Ishikawa (cell line): ENCODE results near the gene POP4.

ENCODE experiments used
- CREB1 ChIP-seq: IDR thresholded peaks from 2 replicates; pipeline ENCODE4 v1.6.1; 2012; ENCODE audit warnings: low read depth
- EP300 ChIP-seq: IDR thresholded peaks from 2 replicates; pipeline ENCODE4 v1.6.1; 2012; ENCODE audit warnings: borderline replicate concordance
- FOXM1 ChIP-seq: IDR thresholded peaks from 2 replicates; pipeline ENCODE4 v1.6.1; 2012; ENCODE audit warnings: low read depth, borderline replicate concordance
- RAD21 ChIP-seq: IDR thresholded peaks from 2 replicates; pipeline ENCODE4 v1.6.1; 2012; ENCODE audit warnings: low read depth
- TAF1 ChIP-seq: IDR thresholded peaks from 2 replicates; pipeline ENCODE4 v1.6.1; 2012; ENCODE audit warnings: low read depth, mild to moderate bottlenecking
- TCF12 ChIP-seq: IDR thresholded peaks from 2 replicates; pipeline ENCODE4 v1.6.1; 2012; ENCODE audit warnings: low read depth
- TEAD4 ChIP-seq: IDR thresholded peaks from 2 replicates; pipeline ENCODE4 v1.6.1; 2012
- TF ChIP-seq, protein P1 (sequence below): IDR thresholded peaks from 2 replicates; pipeline ENCODE4 v1.6.1; 2012
- TF ChIP-seq, protein P2 (sequence below): IDR thresholded peaks from 2 replicates; pipeline ENCODE4 v1.6.1; 2012
- TF ChIP-seq, protein P3 (sequence below): IDR thresholded peaks from 2 replicates; pipeline ENCODE4 v1.6.1; 2012; ENCODE audit warnings: low read depth, mild to moderate bottlenecking

DNA sequence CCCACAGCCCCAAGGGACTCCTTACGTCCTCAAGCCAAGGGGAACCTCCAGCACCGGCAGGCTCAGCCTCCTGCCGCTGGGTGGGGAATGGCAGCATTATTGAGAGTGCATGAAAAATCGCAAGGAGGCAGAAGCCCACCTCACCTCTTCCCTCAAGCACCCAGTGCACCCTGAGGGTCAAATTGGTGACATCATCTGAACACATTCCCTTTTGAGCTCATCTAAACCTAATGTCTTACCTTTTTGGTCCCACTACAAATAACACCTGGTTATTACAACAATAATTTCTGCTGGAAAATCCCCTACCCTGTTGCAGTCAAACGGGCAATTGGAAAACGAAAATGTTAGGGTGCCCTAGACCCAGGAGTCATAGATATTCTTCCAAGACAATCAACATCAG, 12.2 kb upstream of the POP4 start:
- TF ChIP-seq, protein P1, sequence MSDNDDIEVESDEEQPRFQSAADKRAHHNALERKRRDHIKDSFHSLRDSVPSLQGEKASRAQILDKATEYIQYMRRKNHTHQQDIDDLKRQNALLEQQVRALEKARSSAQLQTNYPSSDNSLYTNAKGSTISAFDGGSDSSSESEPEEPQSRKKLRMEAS = no peak
- TF ChIP-seq, protein P2, sequence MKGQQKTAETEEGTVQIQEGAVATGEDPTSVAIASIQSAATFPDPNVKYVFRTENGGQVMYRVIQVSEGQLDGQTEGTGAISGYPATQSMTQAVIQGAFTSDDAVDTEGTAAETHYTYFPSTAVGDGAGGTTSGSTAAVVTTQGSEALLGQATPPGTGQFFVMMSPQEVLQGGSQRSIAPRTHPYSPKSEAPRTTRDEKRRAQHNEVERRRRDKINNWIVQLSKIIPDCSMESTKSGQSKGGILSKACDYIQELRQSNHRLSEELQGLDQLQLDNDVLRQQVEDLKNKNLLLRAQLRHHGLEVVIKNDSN = no peak
- TF ChIP-seq TAF1 (no peak), FOXM1 (no peak), CREB1 (no peak), RAD21 (no peak), EP300 (no peak), TEAD4 (no peak), TCF12 (no peak)
- TF ChIP-seq, protein P3, sequence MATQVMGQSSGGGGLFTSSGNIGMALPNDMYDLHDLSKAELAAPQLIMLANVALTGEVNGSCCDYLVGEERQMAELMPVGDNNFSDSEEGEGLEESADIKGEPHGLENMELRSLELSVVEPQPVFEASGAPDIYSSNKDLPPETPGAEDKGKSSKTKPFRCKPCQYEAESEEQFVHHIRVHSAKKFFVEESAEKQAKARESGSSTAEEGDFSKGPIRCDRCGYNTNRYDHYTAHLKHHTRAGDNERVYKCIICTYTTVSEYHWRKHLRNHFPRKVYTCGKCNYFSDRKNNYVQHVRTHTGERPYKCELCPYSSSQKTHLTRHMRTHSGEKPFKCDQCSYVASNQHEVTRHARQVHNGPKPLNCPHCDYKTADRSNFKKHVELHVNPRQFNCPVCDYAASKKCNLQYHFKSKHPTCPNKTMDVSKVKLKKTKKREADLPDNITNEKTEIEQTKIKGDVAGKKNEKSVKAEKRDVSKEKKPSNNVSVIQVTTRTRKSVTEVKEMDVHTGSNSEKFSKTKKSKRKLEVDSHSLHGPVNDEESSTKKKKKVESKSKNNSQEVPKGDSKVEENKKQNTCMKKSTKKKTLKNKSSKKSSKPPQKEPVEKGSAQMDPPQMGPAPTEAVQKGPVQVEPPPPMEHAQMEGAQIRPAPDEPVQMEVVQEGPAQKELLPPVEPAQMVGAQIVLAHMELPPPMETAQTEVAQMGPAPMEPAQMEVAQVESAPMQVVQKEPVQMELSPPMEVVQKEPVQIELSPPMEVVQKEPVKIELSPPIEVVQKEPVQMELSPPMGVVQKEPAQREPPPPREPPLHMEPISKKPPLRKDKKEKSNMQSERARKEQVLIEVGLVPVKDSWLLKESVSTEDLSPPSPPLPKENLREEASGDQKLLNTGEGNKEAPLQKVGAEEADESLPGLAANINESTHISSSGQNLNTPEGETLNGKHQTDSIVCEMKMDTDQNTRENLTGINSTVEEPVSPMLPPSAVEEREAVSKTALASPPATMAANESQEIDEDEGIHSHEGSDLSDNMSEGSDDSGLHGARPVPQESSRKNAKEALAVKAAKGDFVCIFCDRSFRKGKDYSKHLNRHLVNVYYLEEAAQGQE = no peak
